ENCODE data around the gene STOML2.

DNA sequence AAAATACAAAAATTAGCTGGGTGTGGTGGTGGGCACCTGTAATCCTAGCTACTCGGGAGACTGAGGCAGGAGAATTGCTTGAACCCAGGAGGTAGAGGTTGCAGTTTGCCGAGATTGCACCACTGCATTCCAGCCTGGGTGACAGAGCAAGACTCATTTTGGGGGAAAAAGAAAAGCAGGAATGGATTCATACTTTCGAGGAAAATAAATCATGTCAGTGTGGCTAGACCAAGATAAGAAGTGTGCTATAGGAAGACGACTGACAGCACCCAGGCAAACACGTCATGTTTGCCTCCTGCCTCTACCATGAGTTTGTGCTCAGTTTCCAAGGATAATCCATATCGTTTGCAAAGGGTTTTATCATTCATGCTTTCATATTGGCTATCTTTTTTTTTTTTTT lies 32.0 kb upstream of the STOML2 start:
- TF ChIP-seq, protein P1, sequence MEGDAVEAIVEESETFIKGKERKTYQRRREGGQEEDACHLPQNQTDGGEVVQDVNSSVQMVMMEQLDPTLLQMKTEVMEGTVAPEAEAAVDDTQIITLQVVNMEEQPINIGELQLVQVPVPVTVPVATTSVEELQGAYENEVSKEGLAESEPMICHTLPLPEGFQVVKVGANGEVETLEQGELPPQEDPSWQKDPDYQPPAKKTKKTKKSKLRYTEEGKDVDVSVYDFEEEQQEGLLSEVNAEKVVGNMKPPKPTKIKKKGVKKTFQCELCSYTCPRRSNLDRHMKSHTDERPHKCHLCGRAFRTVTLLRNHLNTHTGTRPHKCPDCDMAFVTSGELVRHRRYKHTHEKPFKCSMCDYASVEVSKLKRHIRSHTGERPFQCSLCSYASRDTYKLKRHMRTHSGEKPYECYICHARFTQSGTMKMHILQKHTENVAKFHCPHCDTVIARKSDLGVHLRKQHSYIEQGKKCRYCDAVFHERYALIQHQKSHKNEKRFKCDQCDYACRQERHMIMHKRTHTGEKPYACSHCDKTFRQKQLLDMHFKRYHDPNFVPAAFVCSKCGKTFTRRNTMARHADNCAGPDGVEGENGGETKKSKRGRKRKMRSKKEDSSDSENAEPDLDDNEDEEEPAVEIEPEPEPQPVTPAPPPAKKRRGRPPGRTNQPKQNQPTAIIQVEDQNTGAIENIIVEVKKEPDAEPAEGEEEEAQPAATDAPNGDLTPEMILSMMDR (IDR thresholded peaks at IDR 0.05) = no peak
- TF ChIP-seq POLR2AphosphoS5 (IDR thresholded peaks at IDR 0.05) = no peak
- no peak for TF ChIP-seq POLR2A (IDR thresholded peaks at IDR 0.05)
